ENCODE results near the gene ARHGAP28. TPM values are rescaled to one million over a fixed set of nuclear protein-coding genes. Genes with fewer than 3 reads are reported as not detected.

ARHGAP28 gene
- 56.5 TPM for total RNA-seq

DNA sequence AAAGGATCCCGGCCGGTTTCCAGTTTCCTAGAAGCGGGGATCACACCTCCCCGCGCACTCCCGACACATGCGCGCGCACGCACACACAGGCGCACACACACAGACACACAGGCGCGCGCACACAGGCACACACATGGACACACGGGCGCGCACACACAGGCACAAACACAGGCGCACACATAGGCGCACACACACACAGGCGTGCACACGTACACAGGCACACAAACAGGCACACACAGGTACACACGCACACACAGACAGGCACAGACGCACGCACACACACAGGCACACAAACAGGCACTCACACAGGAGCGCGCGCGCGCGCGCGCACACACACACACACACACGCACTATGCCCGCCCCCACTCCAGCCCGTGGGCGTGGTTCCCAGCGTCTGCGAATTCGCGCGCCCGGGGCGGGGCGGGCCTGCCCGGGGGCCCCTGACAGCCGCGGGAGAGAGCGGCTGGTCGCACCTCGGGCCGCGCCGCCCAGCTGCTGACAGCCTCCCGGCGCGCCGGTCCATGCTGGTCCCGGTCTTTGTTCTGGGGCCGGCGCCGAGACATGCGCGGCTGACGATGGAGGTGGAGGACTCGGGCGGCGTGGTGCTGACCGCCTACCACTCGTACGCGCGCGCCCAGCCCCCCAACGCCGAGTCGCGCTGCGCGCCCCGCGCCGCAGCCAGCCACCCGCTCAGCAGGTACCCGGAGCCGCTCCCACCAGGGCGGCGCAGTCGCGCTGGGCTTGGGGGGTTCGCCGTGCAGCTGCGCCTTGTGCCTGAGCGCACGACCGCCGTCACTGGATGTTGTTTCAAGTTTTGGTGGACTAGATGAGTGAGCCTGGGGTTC, at the start of gene ARHGAP28:
ARHGAP28 (plus strand) TSS at position 470 of the 845 bp plus-strand sequence; CDS start at position 576, 106 bp downstream.

Small RNA genes lying within 50 kb of the gene (small RNA-seq; reads per million reads assigned to genes)
- not detected for gene RNU6-916P (ENCODE audit: low replicate concordance)
